GM18517 (cell line): Measurements from ENCODE around the gene FOCAD.

Experiments used
- ATAC-seq: cut with Tn5 transposase; IDR thresholded peaks from one replicate; pipeline ENCODE4 v1.9.1; 2021; ENCODE audit warnings: mild to moderate bottlenecking, moderate library complexity; ENCODE audit not compliant: unreplicated experiment

FOCAD gene

DNA sequence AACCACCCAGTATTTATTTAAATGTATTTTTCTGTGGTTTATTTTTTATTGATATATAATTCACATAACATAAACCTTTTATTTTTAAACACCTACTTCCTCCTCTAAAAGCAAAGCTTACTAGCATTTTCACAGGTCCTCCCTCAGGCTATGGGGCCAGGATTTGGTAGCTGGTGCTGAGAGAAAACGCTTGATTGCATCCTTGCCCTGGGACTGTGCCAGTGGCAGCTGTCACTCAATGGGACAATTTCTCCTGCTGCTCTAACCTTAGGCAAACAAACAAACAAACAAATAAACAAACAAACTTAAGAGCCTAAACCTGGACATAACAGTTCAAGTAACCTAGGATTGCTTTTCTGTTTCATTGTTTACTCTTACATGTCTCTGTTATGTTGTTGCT is 102.7 kb downstream of the FOCAD start:
- no peak for ATAC-seq

DNA sequence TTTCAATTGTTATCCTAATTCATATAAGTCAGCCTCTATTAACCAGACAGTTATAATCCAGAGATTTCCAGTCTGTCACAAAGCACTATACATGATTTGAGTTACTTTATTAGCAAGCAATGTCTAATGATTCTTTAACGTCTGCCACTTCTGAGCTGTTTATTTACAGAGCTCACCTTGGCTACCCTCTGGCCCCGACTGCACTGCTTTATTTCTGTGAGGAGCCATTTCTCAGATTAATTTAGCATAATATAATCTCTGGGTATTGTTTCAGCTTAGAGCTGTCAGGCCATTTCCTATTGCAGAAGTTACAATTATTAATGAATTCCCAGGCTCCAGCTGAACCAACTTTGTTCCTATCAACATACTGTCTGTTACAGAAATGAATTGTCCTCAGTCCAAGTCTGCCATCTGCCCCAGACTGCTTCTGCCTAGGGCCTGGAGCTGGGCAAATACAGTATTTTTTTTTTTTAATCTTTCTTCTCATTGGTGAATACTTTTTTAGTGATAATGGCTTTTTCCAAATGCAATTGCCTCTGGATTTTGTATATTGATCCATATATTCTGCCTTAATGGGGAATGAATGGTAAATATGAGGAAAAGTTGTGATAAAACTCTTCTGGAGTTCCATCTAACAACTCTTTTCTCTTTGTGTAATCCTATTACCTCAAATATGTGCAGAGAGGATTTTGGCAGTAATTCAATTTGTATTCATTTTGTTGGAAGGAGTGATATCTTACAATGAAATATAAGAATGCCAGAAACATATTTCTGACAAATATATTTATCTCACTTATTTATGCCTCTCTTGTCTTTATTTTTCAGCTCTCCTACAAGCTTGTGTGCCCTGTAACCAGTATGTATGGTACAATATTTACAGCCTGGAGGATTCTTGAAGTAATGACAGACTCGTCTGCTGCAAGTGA is 104.7 kb downstream of the FOCAD start:
- no peak for ATAC-seq

GRCh38 chr9:20790721-20791120 is 106.7 kb downstream of the FOCAD start:
- no peak for ATAC-seq

DNA sequence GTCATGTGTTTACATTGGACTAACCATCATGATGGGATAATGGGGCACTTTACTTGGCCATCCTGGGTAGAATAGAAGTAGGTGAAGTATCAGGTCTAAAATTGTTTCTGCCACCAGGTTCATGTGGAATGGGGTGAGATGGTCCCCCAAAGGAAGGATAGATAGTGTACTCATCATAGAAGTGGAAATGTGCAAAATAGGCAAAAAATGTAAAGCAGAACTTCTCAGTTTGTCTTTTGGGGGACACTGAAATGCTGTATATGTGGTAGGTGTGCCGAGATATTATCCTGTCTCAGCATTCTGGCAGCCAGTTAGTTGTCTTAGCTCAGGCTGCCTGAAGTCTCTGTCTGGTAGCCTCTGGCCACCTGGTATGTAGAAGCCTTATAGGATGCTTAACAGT is 107.6 kb downstream of the FOCAD start:
- no peak for ATAC-seq

GRCh38 chr9:20804489-20805250 is 120.6 kb downstream of the FOCAD start:
- ATAC-seq = no peak

GRCh38 chr9:20805766-20806165 is 121.7 kb downstream of the FOCAD start:
- ATAC-seq = no peak

GRCh38 chr9:20808002-20808401 is 123.9 kb downstream of the FOCAD start:
- ATAC-seq = no peak

DNA sequence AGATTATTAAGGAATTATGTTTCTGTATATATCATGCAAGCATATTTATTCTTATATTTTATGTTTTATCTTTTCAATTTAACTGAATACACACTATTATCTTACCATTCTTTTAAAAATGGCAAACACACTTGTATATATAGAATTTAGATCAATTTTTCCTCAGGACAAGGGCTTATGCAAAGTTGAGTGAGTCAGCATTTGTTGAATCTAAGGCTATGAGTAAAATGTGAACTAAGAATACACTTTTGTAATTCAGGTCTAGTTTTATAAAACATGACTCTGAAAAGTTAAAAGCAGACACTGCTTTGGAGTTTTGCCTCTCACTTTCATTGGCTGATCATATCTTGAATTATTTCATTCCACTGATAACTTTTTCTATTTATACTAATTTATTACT is 127.8 kb downstream of the FOCAD start:
- no peak for ATAC-seq

- ATAC-seq = no peak
Observed at GRCh38 chr9:20815923-20816703, 132.1 kb downstream of the FOCAD start.

GRCh38 chr9:20823051-20823450 is 139.0 kb downstream of the FOCAD start:
- ATAC-seq = no peak

GRCh38 chr9:20831028-20831427 is 147.0 kb downstream of the FOCAD start:
- no peak for ATAC-seq

GRCh38 chr9:20832775-20833174 is 148.7 kb downstream of the FOCAD start:
- no peak for ATAC-seq

DNA sequence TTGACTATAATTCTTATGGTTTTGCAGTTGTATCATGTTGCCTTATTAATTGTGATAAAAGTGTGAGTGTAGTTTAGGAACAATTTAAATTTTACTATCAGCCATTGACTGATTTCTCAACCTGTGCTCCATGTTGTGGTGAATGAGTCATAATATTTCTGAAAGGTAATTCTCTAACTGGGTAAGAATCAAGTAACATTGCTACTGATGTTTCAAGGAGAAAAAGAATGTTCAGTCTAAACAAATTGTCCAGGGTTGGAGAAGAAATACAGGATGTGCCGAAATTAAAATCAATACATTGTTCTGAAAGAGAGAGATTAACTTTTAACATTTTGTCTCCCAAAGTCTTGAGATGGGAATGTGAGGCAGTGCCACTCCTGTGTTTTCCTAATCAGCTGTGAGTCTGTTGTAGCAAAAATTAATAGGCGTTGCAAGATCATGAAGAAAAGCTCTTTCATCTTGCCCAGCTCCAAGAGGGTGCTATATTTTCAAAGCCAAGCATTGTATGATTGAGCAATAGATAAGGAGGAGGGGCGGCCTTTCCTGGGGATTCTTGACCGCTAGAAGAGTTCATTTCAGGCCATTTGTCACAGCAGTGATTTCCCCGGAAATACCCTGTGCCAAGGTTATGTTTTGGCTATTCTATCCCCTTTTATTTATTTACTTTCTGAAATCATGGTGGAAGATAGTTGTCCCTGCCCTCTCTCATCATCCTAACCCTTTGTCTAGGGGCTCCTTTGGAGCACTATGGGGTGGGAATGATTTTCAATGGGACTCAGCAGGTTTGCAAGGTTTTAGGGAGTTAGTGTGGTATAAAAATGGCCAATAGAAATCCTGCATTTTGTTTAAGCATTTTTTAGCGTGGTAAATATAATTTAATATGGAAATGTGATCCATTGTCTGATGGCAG is 151.6 kb downstream of the FOCAD start:
- ATAC-seq = no peak

DNA sequence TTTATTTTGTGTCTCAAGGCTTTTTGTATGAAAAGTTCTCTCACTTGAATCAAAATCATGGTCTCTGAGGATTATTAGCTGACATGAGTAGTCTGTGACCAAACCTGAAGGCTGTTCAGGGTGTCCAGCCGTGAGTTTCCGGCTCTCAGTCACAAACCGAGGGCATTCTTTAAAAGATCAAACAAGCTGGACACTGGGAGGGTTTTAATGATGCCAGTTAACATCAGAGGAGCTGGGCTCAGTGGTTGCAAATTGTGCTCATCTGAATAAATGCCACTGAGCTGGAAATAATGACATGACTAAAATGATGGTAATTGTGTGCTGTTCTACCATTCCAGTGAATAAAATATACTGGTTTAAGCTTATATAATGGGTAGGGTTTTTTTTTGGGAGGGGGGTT is 153.1 kb downstream of the FOCAD start:
- ATAC-seq = no peak

- no peak for ATAC-seq
Observed at GRCh38 chr9:20838218-20838617, 154.2 kb downstream of the FOCAD start.

GRCh38 chr9:20844916-20845315 is 160.9 kb downstream of the FOCAD start:
- no peak for ATAC-seq

DNA sequence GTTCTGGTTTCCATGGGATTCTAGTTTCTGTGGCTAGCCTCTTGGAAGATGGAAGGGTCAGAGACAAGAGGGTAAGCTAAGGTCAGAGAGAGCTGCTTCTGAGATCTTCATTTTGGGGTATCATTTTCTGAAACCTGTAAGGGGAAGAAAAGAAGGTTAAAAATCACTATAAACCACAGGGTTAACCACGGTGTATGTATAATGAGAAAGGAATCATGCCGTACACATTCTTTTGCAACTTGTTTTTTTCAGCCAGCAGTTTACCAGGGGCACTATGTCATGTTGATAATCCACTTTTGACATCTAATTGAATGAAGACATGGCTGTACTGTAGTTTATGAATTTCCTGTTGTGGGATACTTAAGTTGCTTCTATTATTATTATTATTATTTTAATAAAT is 164.4 kb downstream of the FOCAD start:
- no peak for ATAC-seq

DNA sequence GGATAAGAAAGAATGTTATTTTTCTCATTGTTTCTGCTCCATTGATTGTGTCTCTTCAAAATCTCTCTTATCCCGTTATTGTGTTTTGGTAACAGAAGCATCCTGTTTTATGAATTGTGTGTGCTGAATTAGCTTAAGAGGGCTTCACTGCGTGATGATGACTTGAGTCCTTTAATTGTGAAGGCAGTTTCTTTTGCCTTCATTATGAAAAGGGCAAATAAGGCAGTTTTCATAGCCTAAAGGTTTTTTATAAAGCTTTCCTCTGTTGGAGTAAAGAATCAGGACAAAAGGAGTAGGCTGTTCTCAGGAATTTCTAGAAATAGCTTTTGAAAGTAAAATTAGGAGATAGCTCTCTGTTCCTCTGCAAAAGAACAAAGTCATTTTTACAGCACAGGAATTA is 169.8 kb downstream of the FOCAD start:
- no peak for ATAC-seq

- no peak for ATAC-seq
Observed at GRCh38 chr9:20854444-20854843, 170.4 kb downstream of the FOCAD start.

- no peak for ATAC-seq
Observed at GRCh38 chr9:20863945-20864344, 179.9 kb downstream of the FOCAD start.
